Bronchus fibroblast of lung (primary cell): ENCODE data around the gene VPS50. TPM values are rescaled to one million over a fixed set of nuclear protein-coding genes. Genes with fewer than 3 reads are reported as not detected.

Source experiments
- total RNA-seq: library from RNA; depleted of rRNA; stranded (reverse); fragments of >200 nt; gene quantifications from 2 replicates; pipeline ENCODE4 v1.2.3, GENCODE V29; 2015

Gene VPS50, protein sequence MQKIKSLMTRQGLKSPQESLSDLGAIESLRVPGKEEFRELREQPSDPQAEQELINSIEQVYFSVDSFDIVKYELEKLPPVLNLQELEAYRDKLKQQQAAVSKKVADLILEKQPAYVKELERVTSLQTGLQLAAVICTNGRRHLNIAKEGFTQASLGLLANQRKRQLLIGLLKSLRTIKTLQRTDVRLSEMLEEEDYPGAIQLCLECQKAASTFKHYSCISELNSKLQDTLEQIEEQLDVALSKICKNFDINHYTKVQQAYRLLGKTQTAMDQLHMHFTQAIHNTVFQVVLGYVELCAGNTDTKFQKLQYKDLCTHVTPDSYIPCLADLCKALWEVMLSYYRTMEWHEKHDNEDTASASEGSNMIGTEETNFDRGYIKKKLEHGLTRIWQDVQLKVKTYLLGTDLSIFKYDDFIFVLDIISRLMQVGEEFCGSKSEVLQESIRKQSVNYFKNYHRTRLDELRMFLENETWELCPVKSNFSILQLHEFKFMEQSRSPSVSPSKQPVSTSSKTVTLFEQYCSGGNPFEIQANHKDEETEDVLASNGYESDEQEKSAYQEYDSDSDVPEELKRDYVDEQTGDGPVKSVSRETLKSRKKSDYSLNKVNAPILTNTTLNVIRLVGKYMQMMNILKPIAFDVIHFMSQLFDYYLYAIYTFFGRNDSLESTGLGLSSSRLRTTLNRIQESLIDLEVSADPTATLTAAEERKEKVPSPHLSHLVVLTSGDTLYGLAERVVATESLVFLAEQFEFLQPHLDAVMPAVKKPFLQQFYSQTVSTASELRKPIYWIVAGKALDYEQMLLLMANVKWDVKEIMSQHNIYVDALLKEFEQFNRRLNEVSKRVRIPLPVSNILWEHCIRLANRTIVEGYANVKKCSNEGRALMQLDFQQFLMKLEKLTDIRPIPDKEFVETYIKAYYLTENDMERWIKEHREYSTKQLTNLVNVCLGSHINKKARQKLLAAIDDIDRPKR
- total RNA-seq: 10.6 and 20.3 TPM in 2 replicates

DNA sequence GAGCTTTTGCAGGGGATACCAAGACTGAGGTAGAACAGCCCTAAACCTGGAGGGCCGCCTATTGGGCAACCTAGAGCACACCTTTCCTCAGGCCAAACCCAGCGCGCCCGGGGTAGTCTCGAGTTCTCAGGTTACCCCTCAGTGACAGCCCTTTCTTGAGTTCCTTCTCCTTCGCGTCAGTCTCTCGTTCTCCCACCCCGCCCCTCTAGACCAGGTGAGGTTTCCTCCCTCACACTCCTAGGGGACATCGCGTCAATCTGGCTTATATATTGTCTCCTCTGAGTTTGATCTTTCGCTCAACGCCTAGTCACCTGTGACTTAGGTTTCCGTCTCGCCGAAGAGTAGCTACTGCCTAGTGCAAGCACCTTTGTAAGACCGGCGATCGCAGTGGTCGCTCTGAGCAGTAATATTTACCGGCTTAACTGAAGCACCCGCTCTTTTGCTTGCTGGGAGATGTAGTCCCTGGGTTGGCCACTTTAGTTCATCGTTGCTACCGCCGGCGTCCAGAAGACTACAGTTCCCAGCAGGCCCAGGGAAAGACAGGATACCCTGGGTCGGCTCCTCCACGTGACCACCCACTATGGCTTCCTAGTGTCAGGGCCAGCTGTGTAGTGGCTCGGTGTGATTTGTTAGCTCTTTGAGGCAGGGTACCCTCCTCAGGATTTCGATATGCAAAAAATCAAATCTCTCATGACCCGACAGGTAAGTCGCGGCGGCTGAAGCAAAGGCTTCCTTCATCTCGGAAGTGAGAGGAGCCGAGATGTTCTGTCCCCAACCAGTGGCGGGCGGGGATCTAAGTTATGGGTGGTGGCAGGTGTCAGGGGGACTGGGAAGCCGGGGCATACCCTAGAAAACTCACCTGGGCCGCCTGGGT is at the start of gene VPS50:
VPS50 (plus strand) TSS at position 568 of the 874 bp plus-strand sequence; CDS start at position 670, 102 bp downstream.

DNA sequence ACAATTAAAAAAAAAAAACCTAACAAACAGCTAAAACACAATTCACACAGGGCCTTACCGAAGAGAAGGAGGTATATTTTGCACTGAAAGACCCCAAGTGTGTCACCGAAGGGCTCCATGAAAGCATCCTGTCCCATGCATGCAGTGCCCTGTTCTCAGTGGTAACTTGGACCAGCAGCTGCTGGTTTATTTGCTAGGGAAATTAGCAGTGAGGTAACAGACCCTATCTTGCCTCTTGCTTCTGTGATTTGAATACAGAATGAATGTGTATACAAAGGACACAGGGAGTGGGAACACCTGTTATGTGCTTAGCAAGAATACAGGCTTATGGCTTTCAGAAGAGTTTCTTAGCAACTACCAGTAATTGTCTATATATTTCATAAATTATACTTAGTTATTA is 5.9 kb upstream of the VPS50 start, which contains the start of gene HEPACAM2:
HEPACAM2 (minus strand) TSS at position 160 of the 400 bp plus-strand sequence.

Other genes starting within 250 kb of the VPS50 start
- gene SAMD9, start 114.4 kb upstream of the VPS50 start, total RNA-seq: 2.7 and 3.5 TPM in 2 replicates
- gene SAMD9L, start 84.0 kb upstream of the VPS50 start, total RNA-seq: 1.5 and 2.7 TPM in 2 replicates
- gene HEPACAM2, start 5.9 kb upstream of the VPS50 start, total RNA-seq: not detected in 2 replicates